HEK293 (cell line): ENCODE data around the gene OR5AU1.

ENCODE experiments used
- FEZF1 ChIP-seq: fragments of 450-650 bp; formaldehyde crosslinking; IDR thresholded peaks from 2 replicates; pipeline ENCODE4 v1.5.1; 2016; ENCODE audit warnings: missing biosample characterization, missing genetic modification characterization
- GLI4 ChIP-seq: fragments of 450-650 bp; formaldehyde crosslinking; IDR thresholded peaks from 2 replicates; pipeline ENCODE4 v1.5.1; 2016; ENCODE audit warnings: missing biosample characterization, missing genetic modification characterization
- YY1 ChIP-seq: fragments of 450-650 bp; formaldehyde crosslinking; IDR thresholded peaks from 2 replicates; pipeline ENCODE4 v1.5.1; 2018; ENCODE audit warnings: missing biosample characterization, missing genetic modification characterization
- ZNF211 ChIP-seq: fragments of 450-650 bp; formaldehyde crosslinking; IDR thresholded peaks from 2 replicates; pipeline ENCODE4 v1.5.1; 2016; ENCODE audit warnings: low read depth, missing biosample characterization, missing genetic modification characterization
- TF ChIP-seq, protein P1 (sequence below): fragments of 450-650 bp; formaldehyde crosslinking; IDR thresholded peaks from 2 replicates; pipeline ENCODE4 v1.5.1; 2016; ENCODE audit warnings: missing biosample characterization, missing genetic modification characterization
- TF ChIP-seq, protein P2 (sequence below): fragments of 450-650 bp; formaldehyde crosslinking; IDR thresholded peaks from 2 replicates; pipeline ENCODE4 v1.5.1; 2016; ENCODE audit warnings: missing biosample characterization, missing genetic modification characterization, low read depth

DNA sequence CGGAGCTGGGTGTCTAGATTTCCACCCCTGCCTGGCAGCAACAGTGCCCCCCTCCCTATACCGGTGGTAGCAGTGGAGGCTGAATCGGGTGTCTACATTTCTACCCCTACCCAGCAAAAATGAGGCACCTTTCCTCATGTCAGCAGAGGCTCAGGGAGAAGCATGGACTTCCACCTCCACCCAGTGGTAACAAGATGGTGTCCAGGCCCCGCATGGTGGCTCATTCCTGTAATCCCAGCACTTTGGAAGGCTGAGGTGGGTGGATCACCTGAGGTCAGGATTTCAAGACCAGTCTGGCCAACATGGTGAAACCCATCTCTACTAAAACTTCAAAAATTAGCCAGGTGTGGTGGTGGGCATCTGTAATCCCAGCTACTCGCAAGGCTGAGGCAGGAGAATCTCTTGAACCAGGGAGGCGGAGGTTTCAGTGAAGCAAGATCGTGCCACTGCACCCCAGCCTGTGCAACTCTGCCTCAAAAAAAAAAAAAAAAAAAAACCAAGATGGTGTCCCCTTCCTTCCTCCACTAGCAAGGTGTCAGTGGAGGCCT, 35.5 kb upstream of the OR5AU1 start:
- TF ChIP-seq ZNF211 (tag by site-specific recombination) (no peak), FEZF1 (tag by site-specific recombination) (no peak), GLI4 (tag by site-specific recombination) (no peak), YY1 (tag by site-specific recombination) (no peak)
- TF ChIP-seq, protein P1, sequence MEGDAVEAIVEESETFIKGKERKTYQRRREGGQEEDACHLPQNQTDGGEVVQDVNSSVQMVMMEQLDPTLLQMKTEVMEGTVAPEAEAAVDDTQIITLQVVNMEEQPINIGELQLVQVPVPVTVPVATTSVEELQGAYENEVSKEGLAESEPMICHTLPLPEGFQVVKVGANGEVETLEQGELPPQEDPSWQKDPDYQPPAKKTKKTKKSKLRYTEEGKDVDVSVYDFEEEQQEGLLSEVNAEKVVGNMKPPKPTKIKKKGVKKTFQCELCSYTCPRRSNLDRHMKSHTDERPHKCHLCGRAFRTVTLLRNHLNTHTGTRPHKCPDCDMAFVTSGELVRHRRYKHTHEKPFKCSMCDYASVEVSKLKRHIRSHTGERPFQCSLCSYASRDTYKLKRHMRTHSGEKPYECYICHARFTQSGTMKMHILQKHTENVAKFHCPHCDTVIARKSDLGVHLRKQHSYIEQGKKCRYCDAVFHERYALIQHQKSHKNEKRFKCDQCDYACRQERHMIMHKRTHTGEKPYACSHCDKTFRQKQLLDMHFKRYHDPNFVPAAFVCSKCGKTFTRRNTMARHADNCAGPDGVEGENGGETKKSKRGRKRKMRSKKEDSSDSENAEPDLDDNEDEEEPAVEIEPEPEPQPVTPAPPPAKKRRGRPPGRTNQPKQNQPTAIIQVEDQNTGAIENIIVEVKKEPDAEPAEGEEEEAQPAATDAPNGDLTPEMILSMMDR (tag by site-specific recombination) = peak; percentile 52
- TF ChIP-seq, protein P2, sequence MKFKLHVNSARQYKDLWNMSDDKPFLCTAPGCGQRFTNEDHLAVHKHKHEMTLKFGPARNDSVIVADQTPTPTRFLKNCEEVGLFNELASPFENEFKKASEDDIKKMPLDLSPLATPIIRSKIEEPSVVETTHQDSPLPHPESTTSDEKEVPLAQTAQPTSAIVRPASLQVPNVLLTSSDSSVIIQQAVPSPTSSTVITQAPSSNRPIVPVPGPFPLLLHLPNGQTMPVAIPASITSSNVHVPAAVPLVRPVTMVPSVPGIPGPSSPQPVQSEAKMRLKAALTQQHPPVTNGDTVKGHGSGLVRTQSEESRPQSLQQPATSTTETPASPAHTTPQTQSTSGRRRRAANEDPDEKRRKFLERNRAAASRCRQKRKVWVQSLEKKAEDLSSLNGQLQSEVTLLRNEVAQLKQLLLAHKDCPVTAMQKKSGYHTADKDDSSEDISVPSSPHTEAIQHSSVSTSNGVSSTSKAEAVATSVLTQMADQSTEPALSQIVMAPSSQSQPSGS = no peak
